Inferior parietal cortex (tissue), 1 donor: ENCODE data around the gene ACTN3.
"Not testable (repeated sequence)": the region's sequence is repeated elsewhere in the genome, so short reads cannot be mapped to it uniquely, and the experiment has no call there.

Experiments
- DNase-seq: peaks from one replicate; pipeline ENCODE4 v3.0.0-alpha.2; 2016; ENCODE audit errors: extremely low spot score

Gene ACTN3

GRCh38 chr11:66598993-66599392 is 52.3 kb downstream of the ACTN3 start:
- DNase-seq = no peak

DNA sequence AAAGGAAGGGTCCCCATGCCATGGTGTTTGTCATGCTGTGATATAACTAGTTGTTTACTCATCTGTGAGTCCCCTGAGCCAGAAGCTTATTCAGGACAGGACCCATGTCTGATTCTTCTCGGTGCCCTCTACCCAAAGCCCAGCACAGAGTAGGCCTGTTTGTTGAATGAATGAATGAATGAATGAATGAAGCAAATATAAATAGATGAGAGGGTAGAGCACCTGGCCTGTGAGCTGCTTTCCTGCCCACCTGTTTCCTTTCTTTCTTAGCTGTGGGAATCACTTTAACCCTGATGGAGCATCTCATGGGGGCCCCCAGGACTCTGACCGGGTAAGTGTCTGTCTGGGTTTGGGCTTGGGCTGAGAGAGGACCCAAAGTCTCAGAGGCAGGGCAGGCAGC is 53.5 kb downstream of the ACTN3 start:
- no peak for DNase-seq

DNA sequence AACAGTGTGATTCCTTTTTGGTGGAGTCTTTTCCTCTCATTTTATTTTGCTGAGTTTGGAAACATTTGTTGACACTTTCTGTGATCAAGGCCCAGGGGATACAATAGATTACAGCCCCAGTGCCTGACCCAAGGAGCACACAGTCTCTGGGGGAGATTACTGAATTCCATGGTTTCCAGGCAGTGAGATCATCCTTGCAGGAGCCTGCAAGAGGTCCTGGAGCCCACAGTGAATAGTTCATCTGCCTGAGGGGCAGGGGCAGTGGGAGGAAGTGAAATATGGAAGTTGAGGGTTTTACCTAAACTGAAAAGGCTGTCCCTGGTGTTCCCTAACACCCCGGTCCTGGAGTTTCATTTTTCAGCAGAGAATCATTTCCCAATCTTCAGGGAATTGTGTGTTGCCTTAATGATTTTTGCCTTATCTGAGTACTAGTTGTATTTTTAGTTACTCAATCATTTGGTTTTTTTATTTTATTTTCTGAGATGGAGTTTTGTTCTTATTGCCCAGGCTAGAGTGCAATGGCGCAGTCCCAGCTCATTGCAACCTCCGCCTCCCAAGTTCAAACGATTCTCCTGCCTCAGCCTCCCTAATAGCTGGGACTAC is 54.0 kb downstream of the ACTN3 start:
- no peak for DNase-seq

DNA sequence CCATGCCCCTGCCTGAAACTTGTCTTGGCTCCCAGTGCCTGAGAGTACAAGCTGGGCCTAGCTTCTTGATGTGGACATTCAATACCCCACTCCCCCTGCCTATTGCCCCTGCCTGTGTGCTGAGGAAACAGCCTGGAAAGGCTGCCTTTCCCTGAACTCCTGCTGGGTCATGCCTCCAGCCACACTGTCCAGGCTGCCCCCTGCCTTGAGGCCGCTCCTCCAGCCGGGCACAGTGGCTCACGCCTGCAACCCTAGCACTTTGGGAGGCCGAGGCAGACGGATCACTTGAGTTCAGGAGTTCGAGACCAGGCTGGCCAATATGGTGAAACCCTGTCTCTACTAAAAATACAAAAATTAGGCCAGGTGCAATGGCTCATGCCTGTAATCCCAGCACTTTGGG is 56.4 kb downstream of the ACTN3 start:
- DNase-seq = no peak

DNA sequence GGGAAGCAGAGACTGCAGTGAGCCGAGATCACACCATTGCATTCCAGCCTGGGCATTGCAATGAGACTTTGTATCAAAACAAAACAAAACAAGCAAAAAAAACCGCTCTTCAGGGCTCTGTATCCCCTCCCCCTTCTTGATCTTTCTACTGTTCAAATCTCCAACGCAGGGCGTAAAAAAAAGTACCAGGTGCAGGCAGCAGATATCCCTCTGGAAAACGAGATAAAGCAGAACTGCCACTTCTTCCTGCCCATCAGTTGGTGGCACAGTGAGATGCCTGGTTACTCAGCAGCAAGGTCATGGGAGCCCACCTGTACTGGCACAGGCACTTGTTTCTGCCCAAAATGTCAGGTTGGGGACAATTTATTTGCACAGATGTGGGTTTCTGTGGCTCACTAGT is 57.5 kb downstream of the ACTN3 start:
- no peak for DNase-seq

DNA sequence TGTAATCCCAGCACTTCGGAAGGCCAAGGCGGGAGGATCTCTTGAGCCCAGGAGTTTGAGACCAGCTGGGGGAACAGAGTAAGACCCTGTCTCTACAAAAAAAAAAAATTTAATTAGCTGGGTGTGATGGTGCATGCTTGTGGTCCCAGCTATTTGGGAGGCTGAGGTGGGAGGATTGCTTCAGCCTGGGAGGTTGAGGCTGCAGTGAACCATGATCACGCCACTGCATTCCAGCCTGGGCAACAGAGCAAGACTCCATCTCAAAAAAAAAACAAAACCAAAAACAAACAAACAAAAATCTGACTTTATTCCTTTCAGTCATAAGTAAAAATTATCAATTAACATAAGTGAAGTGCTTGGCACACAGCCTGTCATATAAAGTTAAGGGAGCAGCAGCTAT is 59.9 kb downstream of the ACTN3 start:
- DNase-seq = not testable (repeated sequence)

GRCh38 chr11:66607126-66607834 is 60.6 kb downstream of the ACTN3 start:
- DNase-seq = peak; percentile 19

DNA sequence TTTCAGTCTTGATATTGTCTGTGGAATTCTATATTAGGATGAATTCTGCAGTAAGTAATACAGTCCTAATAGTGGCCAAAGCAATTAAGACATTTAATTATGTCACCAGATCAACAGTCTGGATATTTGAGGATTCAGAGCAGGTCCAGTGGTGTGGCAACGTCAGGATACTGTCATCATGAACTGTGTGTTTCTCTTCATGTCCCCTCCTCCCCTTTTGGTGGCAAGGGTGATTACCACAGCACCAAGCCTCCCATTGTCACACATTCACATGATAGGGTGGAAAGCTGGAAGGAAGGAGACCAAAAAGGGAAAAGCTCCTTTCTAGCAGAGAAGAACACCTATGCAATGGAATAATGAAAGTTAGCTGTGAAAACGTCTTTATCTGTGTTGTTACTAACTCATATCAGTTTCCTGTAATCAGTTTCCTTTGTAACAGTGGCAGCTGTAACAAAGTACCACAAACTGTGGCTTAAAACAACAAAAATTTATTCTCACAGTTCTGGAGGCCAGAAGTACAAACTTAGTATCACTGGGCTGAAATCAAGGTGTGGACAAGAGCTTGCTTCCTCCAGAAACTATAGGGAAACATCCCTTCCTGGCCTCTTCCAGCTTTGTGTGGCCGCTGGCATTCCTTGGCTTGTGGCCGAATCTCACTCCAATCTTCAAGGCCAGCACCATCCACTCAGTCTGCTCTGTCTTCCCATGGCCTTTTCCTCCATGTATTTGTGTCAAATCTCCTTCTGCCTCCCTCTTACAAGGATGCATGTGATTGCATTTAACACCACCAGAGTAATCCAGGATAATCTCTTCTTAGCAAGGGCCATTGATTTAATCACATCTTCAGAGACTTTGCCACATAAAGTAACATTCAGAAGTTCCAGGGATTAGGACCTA is 63.3 kb downstream of the ACTN3 start:
- DNase-seq = no peak

DNA sequence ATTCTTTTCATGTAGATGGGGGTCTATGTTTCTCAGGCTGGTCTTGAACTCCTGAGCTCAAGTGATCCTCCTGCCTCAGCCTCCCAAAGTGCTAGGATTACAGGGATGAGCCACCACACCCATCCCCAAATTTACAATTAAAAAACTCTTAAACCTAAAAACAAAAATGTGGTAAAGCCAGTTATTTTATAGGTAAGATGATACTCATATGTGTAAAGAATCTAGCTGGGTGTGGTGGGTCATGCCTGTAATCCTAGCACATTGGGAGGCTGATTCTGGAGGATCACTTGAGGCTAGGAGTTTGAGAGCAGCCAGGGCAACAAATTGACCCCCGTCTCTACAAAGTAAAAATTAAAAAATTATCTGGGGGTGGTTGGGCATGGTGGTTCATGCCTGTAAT is 65.8 kb downstream of the ACTN3 start:
- DNase-seq = no peak
